GM12878 (cell line): ENCODE data around the gene KIF12. TPM values are rescaled to one million over a fixed set of nuclear protein-coding genes. Genes with fewer than 3 reads are reported as not detected.

Source experiments
- ATAC-seq: fragments of 200-7000 bp; cut with Tn5 transposase; 3 replicates; pipeline ENCODE4 v1.9.1; 2020; ENCODE audit warnings: mild to moderate bottlenecking, moderate library complexity
- BruUV-seq: library from RNA; stranded (reverse); fragments of 400-500 nt; replicated peaks from 2 replicates; lab custom pipeline; 2021; lab: Mats Ljungman, UMichigan
- CTCF ChIA-PET: fragments of 300-600 bp; sonication (Branson Sonifier 250); formaldehyde crosslinking; extraction: SDS; loops from one replicate; lab custom pipeline; 2021; ENCODE audit warnings: inconsistent platforms; lab: Yijun Ruan, JAX
- POLR2A ChIA-PET: fragments of 350-600 bp; formaldehyde crosslinking; extraction: SDS; loops from one replicate; lab custom pipeline; 2021; ENCODE audit warnings: inconsistent platforms; lab: Charles Lee
- RAD21 ChIA-PET: fragments of 300-600 bp; sonication (Branson Sonifier 250); formaldehyde crosslinking; loops from one replicate; lab custom pipeline; 2023; ENCODE audit warnings: antibody characterized with exemption; ENCODE audit not compliant: unreplicated experiment; lab: Charles Lee
- SMC1A ChIA-PET: fragments of 300-600 bp; sonication (Branson Sonifier 250); formaldehyde crosslinking; loops from one replicate; lab custom pipeline; 2023; ENCODE audit not compliant: unreplicated experiment, uncharacterized antibody; lab: Charles Lee
- DNase-seq: peaks from one replicate; pipeline ENCODE4 v3.0.0-alpha.2; 2011; ENCODE audit warnings: low read depth, low spot score
- FAIRE-seq: peaks from 3 replicates; lab custom pipeline; 2011; peaks lifted over from hg19 to GRCh38; lab: Jason Lieb, UNC
- H2AFZ ChIP-seq: 2 replicates; pipeline ENCODE4 v1.6.0; 2011; ENCODE audit warnings: low read depth, low read length, control low read depth; ENCODE audit not compliant: control insufficient read depth
- H3K27ac ChIP-seq: 2 replicates; pipeline ENCODE4 v1.5.1; 2011; ENCODE audit warnings: control low read depth; ENCODE audit not compliant: control insufficient read depth, insufficient read depth
- H3K27me3 ChIP-seq, 2 experiments: replicated peaks in 1 of 2; 2 replicates each; pipeline versions ENCODE4 v1.6.0 to v1.6.1; 2011; ENCODE audit warnings: low read length in 1 of 2; ENCODE audit not compliant: control insufficient read depth in 2 of 2, insufficient read depth in 2 of 2
- H3K36me3 ChIP-seq, 2 experiments: 2 replicates each; pipeline ENCODE4 v1.5.1; 2011; ENCODE audit warnings: low read length in 1 of 2; ENCODE audit not compliant: control insufficient read depth in 2 of 2, insufficient read depth in 2 of 2
- H3K4me1 ChIP-seq: 2 replicates; pipeline ENCODE4 v1.6.1; 2011; ENCODE audit warnings: mild to moderate bottlenecking, low read length, moderate library complexity, mixed read lengths; ENCODE audit not compliant: control insufficient read depth, insufficient read depth
- H3K4me2 ChIP-seq: 2 replicates; pipeline ENCODE4 v1.6.0; 2011; ENCODE audit warnings: control low read depth; ENCODE audit not compliant: control insufficient read depth, insufficient read depth
- H3K4me3 ChIP-seq: fragments of 200-600 bp; sonication (generic); 2 replicates; pipeline ENCODE4 v1.5.1; 2016
- H3K79me2 ChIP-seq: 2 replicates; pipeline ENCODE4 v1.6.0; 2011; ENCODE audit warnings: low read length; ENCODE audit not compliant: control insufficient read depth, insufficient read depth
- H3K9ac ChIP-seq: 2 replicates; pipeline ENCODE4 v1.8.0; 2011; ENCODE audit warnings: low read length, control low read depth, mixed read lengths; ENCODE audit not compliant: control insufficient read depth, insufficient read depth
- H3K9me3 ChIP-seq: replicated peaks from 3 replicates; pipeline ENCODE4 v1.5.1; 2011; ENCODE audit warnings: mild to moderate bottlenecking, low read length; ENCODE audit not compliant: control insufficient read depth, insufficient read depth
- H4K20me1 ChIP-seq: 2 replicates; pipeline ENCODE4 v1.6.0; 2011; ENCODE audit not compliant: control insufficient read depth, insufficient read depth
- BMI1 ChIP-seq: fragments of 450-650 bp; IDR thresholded peaks from 2 replicates; pipeline ENCODE4 v1.6.1; 2016; ENCODE audit warnings: mild to moderate bottlenecking, moderate library complexity, borderline replicate concordance
- IKZF1 ChIP-seq: fragments of 450-650 bp; conservative IDR thresholded peaks from 2 replicates; pipeline ENCODE4 v1.6.1; 2017; ENCODE audit warnings: antibody characterized with exemption, mild to moderate bottlenecking
- MEF2B ChIP-seq: fragments of 450-650 bp; IDR thresholded peaks from 2 replicates; pipeline ENCODE4 v1.6.1; 2018; ENCODE audit warnings: mild to moderate bottlenecking, moderate library complexity; ENCODE audit not compliant: partially characterized antibody, poor library complexity, severe bottlenecking
- MTA2 ChIP-seq: fragments of 450-650 bp; IDR thresholded peaks from 2 replicates; pipeline ENCODE4 v1.6.1; 2016; ENCODE audit warnings: low read depth, mild to moderate bottlenecking, moderate library complexity
- RAD51 ChIP-seq: fragments of 450-650 bp; IDR thresholded peaks from 2 replicates; pipeline ENCODE4 v1.6.1; 2016; ENCODE audit warnings: moderate library complexity, mild to moderate bottlenecking, inconsistent platforms
- ZSCAN29 ChIP-seq: fragments of 450-650 bp; IDR thresholded peaks from 2 replicates; pipeline ENCODE4 v1.6.1; 2017; ENCODE audit warnings: mild to moderate bottlenecking, moderate library complexity
- WGBS: methylation state at CpG from one replicate; pipeline ENCODE4 v1.1.6; 2016; ENCODE audit warnings: low lambda C conversion rate; ENCODE audit not compliant: insufficient replicate concordance, insufficient coverage; ENCODE audit errors: missing lambda C conversion rate; 5-methylcytosine and 5-hydroxymethylcytosine counted together
- in situ Hi-C: fragments of 300-500 bp; cut with MboI; formaldehyde crosslinking; loops from 9 replicates; pipeline ENCODE4 v1.14.3; 2018; ENCODE audit warnings: mixed read lengths
- intact Hi-C: fragments of 100-400 bp; cut with micrococcal nuclease; formaldehyde crosslinking; loops from one replicate; pipeline ENCODE4 v1.14.2; 2022; ENCODE audit not compliant: unreplicated experiment
- polyA plus RNA-seq, 11 experiments: library from polyadenylated mRNA; depleted of rRNA in 4 of 11; unstranded in 6 of 11; stranded (reverse) in 5 of 11; fragments of >200 nt; fragmentation: Nextera tagmentation in 4 of 11; fragmentation: Illumina TruSeq in 1 of 11; extraction: Ambion mirVana in 4 of 11; extraction: Trizol in 1 of 11; gene quantifications; 1 replicate in 1 of 11; 2 replicates in 10 of 11; pipeline versions ENCODE4 v1.2.1 to v1.2.3, GENCODE V29; 2011 to 2016; ENCODE audit warnings: inconsistent platforms in 2 of 11, missing spikeins in 2 of 11, low read depth in 1 of 11
- total RNA-seq, 4 experiments: library from RNA; depleted of rRNA in 3 of 4; stranded (reverse); fragments of >200 nt in 3 of 4; fragmentation: Illumina TruSeq in 1 of 4; extraction: Trizol in 1 of 4; gene quantifications; 2 replicates each; pipeline versions ENCODE4 v1.2.1 to v1.2.3, GENCODE V29; 2013 to 2021

The KIF12 gene
- total and polyA plus RNA-seq, 10 of the 15 experiments (the other 5 are each of a cell fraction or from before 2014, with no cell fraction given) = not detected

DNA sequence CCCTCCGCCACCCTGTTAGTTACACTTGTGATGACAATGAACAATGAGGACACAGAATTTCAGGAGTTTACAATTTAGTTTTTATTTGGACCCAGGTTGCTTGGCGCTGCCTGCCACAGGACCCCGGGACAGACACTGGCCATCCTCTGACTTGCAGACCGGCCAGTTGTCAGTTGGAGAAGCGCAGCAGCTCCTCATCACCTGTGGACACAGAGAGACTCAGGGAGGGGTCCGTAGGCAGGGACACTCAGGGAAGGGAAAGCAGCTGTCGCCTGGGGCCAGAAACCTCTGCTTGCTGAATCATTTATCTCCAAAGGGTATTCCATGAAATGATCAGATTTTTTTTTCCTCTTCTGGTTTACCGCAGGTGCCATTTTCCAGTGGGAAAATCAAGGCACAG lies 39.0 kb downstream of the KIF12 start:
- ATAC-seq (no peak), DNase-seq (no peak), FAIRE-seq (no peak)
- ChIA-PET SMC1A (no interaction called here), RAD21 (no interaction called here), POLR2A (no interaction called here), CTCF (interaction anchor here (0.7 kb wide), 1 partner anchor 13 kb away, joined by 3 read pairs; no protein-coding TSS in a partner anchor)
- Histone ChIP-seq H3K9me3 (no peaks in the 10 kb centered on the region), H3K79me2 (no peaks in the 10 kb centered on the region), H3K36me3 (no peaks in the 10 kb centered on the region), H3K4me2 (no peak overlapping the region), H3K27ac (no peak overlapping the region), H3K4me1 (no peaks in the 10 kb centered on the region), H3K9ac (no peak overlapping the region), H4K20me1 (no peaks in the 10 kb centered on the region), H3K4me3 (no peak overlapping the region), H3K27me3 (no peaks in the 10 kb centered on the region), H2AFZ (no peak overlapping the region)
- intact Hi-C loops = no loop called here
- no TSS peak for BruUV-seq
- in situ Hi-C loops = no loop called here
- TF ChIP-seq ZSCAN29 (no peak), IKZF1 (no peak), BMI1 (no peak)
- 41% methylated on average over 8 of the region's 8 CpGs for WGBS

DNA sequence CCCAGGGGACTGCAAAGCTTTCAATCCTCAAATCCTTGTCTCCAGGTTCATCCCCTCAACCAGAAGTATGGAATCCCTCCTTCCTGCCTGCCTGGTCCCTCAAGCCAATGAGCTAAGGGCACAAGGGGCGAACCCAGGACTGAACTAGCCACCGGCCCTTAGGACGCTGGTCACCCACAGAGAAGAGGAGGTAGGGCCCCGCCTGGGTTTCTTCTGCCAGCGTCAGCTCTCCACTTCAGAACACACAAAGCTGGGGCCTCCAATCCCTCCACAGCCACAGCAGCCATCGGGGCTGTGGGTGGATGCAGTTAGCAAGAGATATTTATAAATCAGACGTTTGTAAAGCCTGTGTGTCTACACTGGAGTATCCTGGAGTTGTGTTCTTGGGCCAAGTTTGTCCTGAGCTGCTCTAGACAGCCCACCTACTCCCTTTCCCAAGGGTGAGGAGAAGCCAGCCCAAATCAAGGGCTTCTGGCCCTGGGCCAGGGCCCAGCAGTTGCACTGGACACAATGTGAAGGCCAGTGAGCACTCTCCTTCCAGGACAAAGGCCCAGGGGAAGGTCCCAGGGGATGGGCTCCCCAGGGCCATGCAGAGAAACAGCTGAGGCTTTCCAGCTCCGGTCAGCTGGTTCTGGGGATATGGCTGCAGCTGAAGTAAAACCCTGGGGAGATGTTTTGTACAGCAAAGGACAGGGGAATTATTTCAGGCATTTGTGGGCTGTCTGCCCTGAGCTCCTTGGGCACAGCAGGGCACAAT lies 39.9 kb downstream of the KIF12 start:
- Histone ChIP-seq H3K4me3 (no peak overlapping the region), H3K27ac (no peak overlapping the region), H3K79me2 (no peaks in the 10 kb centered on the region)
- POLR2A ChIA-PET = no interaction called here
- CTCF ChIA-PET = no interaction called here
- WGBS = 36% methylated on average over 8 of the region's 8 CpGs
- TF ChIP-seq MEF2B = peak; percentile 39
- TF ChIP-seq RAD51 = no peak
- no peak for TF ChIP-seq MTA2
- TF ChIP-seq, all 136 proteins: peak for 1
- in situ Hi-C loops (no loop called here), intact Hi-C loops (no loop called here)
- Histone ChIP-seq H4K20me1 (no peaks in the 10 kb centered on the region), H3K9me3 (no peaks in the 10 kb centered on the region), H3K4me2 (no peak overlapping the region), H3K9ac (no peak overlapping the region), H3K36me3 (no peaks in the 10 kb centered on the region), H2AFZ (no peak overlapping the region), H3K4me1 (no peaks in the 10 kb centered on the region), H3K27me3 (no peaks in the 10 kb centered on the region)
- DNase-seq = no peak
- ChIA-PET RAD21 (no interaction called here), SMC1A (no interaction called here)
- no TSS peak for BruUV-seq
- no peak for ATAC-seq
- FAIRE-seq = no peak
